GM12865 (cell line): ENCODE measurements around the gene TRAF4.

Experiments
- DNase-seq: peaks from one replicate; pipeline ENCODE4 v3.0.0; 2010; ENCODE audit warnings: low read depth
- H3K4me3 ChIP-seq: 2 replicates; pipeline ENCODE4 v1.5.1; 2011; ENCODE audit warnings: mild to moderate bottlenecking, low read depth, low read length, control low read depth
- CTCF ChIP-seq: IDR thresholded peaks from 2 replicates; pipeline ENCODE4 v1.5.1; 2011; ENCODE audit warnings: low read length, control low read depth, low read depth, inconsistent platforms; ENCODE audit not compliant: insufficient read depth; ENCODE audit errors: missing control alignments

TRAF4 gene

DNA sequence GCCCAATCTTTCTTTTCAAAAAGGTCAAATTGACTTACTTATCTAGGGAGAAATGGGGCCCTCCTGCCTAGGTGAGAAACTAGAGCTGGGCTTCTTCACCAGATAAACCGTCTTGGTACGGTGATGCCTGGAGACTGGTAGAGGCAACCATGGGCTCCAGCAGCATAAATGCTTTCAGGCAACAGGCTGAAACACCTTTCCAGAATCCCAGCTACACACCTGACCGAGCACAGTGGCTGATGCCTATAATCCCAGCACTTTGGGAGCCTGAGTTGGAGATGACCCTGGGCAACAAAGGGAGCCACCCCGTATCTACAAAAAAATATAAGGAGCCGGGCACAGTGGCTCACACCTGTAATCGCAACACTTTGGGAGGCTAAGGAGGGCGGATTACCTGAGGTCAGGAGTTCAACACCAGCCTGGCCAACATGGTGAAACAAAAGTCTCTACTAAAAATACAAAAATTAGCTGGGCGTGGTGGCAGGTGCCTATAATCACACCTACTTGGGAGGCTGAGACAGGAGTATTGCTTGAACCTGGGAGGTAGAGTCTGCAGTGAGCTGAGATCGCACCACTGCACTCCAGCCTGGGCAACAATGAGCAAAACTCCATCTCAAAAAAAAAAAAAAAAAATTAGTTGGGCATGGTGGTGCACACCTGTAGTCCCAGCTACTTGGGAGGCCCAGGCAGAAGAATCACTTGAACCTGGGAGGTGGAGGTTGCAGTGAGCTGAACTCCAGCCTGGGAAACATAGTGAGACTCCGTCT lies 8.0 kb downstream of the TRAF4 start:
- no peak overlapping the region for H3K4me3 ChIP-seq
- TF ChIP-seq CTCF = no peak
- DNase-seq = no peak

DNA sequence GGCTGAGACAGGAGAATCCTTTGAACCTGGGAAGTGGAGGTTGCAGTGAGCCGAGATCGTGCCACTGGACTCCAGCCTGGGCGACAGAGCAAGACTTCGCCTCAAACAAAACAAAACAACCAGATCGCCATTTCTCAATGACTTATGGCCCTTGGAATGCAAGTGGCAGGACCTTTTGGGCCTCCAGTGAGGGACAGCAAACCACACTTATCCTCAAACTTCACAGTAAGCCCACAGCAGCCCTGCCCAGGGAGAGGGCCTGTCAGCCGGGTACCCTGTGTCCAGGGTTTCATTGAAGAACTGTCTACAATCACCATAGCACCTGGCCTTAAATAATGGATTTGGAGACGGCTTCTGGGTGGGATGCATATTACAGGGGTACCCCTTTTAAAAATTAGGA lies 11.7 kb downstream of the TRAF4 start:
- TF ChIP-seq CTCF = no peak
- DNase-seq = no peak
- no peak overlapping the region for H3K4me3 ChIP-seq

DNA sequence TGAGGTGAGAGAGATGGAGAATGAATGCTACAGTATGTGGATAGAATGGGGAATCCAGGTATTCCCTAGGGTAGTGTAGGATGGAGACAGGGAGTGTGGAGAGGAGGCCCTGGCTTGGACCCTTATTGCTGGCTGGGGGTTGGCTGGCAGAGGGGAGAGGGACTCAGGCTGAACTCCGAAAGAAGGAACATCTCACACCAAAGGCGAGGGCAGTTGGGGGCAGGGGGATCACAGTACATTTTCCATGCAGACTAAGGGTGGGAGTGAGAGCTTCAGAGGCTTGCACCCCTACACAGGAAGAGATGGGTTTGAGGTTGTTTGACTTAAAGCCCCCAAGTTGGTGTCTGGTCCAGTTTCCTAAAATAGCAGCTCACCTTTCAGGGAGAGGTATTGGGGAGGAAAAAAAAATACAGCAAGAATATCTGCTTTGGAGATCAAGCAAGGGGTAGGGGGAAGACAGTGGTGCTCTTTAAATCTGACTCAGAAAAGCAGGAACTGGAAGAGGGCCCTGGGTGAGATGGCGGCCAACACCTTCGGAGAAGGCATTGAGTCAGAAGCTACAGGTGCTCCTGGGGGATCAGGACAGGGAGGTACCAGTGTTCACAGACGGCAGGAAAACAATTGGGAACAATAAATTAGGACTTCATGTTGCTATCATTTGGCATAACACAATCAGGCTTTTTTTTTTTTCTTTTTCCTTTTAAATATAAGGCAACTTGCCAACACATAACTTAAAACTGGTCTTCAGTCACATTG lies 12.4 kb downstream of the TRAF4 start:
- no peak for TF ChIP-seq CTCF
- no peak for DNase-seq
- no peak overlapping the region for H3K4me3 ChIP-seq

- no peak for DNase-seq
- no peak overlapping the region for H3K4me3 ChIP-seq
- TF ChIP-seq CTCF = no peak
Observed at GRCh38 chr17:28758411-28759121, 14.8 kb downstream of the TRAF4 start.

DNA sequence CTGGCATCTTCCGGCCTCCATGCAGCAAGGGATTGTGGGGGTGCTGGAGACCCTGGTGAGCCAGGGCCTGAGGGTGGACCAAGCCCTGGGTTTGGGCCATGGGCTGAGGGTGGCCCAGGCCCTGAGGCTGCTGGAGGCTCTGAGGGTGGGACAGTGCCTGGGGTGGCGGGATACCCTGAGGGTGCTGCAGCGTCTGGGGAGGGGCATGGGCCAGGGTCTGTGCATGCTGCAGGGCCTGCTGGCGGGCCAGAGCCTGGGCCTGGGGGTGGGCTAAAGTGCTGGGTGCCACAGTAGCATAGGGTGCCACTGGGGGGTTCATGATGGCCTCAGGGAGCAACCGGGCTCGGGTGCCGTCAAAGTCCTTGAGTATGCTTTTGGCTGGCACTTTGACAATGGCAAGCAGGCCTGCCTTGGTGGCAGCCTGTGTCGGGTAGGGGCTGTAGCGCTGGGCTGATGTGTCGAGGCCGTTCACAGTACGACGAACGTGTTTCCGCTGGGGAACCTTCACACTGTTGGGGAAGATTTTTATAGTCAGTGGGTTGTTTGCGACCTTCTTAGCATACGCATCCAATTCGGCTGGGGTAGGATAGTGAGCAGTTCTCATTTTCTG lies 15.6 kb downstream of the TRAF4 start:
- no peak for DNase-seq
- H3K4me3 ChIP-seq = no peak overlapping the region
- no peak for TF ChIP-seq CTCF

DNA sequence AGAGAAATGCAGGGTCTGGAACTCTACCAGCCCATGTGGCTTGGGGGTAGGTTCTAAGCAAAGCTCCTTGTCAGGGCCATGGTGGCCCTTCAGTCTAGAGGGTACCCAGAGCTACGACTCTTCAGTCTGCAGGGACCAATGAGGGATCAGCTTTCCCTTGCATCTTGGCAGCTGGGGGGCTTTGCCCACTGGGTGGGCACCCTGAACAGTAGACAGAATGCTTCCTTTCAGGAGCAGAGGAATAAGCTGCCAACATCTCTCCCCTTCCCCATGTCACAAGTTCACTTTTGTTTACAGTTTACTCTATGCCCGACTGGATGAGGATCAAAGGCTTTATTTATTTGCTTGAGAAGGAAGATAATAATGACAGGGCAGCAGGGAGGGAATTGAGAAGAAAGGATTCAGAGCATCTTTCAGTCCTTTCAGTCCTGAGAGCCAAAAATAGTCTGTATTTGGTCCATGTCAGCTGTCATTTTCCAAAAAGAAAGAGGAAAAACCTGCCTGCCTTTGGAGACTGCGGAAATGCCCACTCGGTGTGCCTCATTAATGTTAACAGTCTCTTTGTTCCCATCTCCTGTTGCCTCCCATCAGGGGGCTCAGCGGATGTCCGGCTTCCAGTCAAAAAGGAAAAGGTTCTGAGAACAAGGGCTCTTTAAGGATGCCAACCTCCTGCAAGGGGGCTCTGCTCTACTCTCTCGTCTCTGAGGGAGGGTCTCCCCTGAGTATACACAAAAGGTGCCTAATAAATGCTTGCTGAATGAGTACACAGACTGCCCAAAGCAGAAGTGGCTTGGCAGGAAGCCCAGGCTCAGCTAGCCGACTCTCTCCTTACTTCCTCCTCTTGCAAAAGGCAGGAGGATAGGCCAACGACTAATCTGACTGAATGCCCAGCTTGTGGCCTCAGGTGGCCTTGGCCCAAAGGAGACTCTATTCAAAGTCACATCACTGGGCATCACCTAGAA lies 17.1 kb downstream of the TRAF4 start:
- peak; percentile 25 for DNase-seq
- H3K4me3 ChIP-seq = no peak overlapping the region
- no peak for TF ChIP-seq CTCF
